DMS53 treated with DMSO at 0.1 percent for 48 hours (cell line): ENCODE results near the gene TAPBP.

ENCODE experiments used
- DNase-seq: peaks from one replicate; lab custom pipeline; 2025; ENCODE audit not compliant: unreplicated experiment; lab: John Stamatoyannopoulos, UW

Gene TAPBP

DNA sequence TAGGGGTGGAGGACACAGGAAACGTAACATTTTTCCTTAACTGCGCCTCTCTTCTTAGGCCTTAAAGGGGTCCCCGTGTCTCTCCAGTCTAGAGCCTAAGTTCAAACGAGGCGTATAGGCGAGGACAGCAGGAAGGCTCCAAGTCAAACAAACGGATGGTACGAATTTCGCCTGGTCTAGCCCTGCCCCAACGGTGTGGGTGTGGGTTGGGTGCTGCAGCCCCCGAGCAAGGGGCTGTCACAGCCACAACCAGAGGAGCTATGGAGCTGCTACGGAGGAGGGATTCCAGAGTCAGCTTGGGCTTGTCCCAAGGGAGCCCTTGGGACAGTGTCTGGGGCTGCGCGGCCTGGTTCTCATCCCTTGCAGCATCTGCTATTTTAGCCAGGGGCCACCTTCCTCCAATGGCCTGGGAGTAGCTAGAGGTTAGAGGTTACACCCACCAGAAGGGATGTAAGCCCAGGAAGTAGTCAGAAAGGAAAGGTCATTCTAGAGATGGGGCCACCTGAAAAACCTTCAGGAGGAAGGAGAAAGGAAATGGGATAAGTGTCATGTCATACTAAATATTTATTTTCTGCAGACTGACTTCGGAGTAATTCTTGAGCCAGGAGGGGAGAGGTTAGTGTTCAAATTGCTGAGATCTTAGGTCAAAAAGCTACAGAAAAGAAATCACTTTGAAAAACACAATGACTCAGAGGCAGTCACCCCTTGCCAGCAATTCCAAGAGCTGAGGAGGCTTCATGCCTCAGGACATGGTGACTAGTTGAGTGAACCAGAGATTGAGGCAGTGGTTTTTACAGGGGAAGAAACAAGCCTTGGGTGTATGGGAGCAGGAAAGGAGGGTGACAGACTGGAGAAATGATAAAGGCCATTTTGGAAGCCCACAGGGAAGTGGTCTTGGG lies 63.9 kb downstream of the TAPBP start:
- no peak for DNase-seq
